Measurements from ENCODE around the gene PDHA2.

PDHA2 gene

DNA sequence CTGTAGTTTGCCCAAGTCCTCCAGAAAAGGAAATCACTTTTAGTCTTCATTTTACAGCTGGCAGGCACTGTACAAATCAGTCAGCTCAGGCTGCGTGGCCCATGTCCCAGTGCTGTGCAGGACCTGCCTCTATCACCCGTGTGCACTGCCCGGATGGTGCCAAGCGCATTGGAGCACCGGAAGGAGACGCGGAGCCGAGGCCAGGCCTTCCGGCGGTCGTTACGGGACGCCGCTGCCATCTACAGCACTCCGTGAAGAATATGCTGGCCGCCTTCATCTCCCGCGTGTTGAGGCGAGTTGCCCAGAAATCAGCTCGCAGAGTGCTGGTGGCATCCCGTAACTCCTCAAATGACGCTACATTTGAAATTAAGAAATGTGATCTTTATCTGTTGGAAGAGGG, at the start of gene PDHA2:
TSS of gene PDHA2 (plus strand) at position 203 of the 400 bp plus-strand sequence. CDS start at position 261, 58 bp downstream.
- H3K27me3 ChIP-seq (ENCODE audit: control insufficient read depth, insufficient read depth, low read length) = no peaks in the 10 kb centered on the region
- no peak within 1 kb of the TSS for H3K27ac ChIP-seq (ENCODE audit: low read depth, low read length)
- no peak within 1 kb of the TSS for H3K4me3 ChIP-seq (ENCODE audit: low read length)
- no peak within 1 kb of the TSS for H3K9ac ChIP-seq (ENCODE audit: low read length)
- H3K4me1 ChIP-seq (ENCODE audit: control insufficient read depth, insufficient read depth, low read length) = no peaks in the 10 kb centered on the region
- H3K36me3 ChIP-seq (ENCODE audit: control insufficient read depth, insufficient read depth, low read length) = no peaks in the 10 kb centered on the region

DNA sequence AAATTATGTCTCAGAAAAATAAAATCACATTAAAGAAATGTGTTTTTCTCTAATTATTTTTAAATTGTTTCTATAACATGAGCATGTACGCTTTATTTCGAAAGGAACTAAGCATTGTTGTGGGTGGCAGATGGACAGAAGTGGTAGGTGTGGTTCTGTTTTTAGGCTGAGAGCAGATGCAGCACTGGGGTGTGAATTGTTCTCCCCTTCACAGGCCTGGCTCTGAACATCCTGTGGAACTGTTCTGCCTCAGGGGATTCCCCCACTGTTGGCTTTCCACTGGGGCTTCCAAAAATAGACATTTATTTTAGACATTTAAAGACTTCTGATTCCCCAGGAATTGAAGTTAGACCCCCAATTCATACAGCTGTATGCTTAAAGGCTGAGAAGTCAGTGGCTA, 41.9 kb upstream of the PDHA2 start:
- no peaks in the 10 kb centered on the region for H3K27me3 ChIP-seq (ENCODE audit: control insufficient read depth, insufficient read depth, low read length)
- H3K36me3 ChIP-seq (ENCODE audit: control insufficient read depth, insufficient read depth, low read length) = no peaks in the 10 kb centered on the region
- no peak overlapping the region for H3K4me3 ChIP-seq (ENCODE audit: low read length)
- no peak overlapping the region for H3K9ac ChIP-seq (ENCODE audit: low read length)
- no peak overlapping the region for H3K27ac ChIP-seq (ENCODE audit: low read depth, low read length)
- H3K4me1 ChIP-seq (ENCODE audit: control insufficient read depth, insufficient read depth, low read length) = no peaks in the 10 kb centered on the region

GRCh38 chr4:95798727-95799126, 41.2 kb upstream of the PDHA2 start:
- Histone ChIP-seq H3K27ac (ENCODE audit: low read depth, low read length) (no peak overlapping the region), H3K4me1 (ENCODE audit: control insufficient read depth, insufficient read depth, low read length) (no peaks in the 10 kb centered on the region), H3K27me3 (ENCODE audit: control insufficient read depth, insufficient read depth, low read length) (no peaks in the 10 kb centered on the region), H3K4me3 (ENCODE audit: low read length) (no peak overlapping the region), H3K36me3 (ENCODE audit: control insufficient read depth, insufficient read depth, low read length) (no peaks in the 10 kb centered on the region), H3K9ac (ENCODE audit: low read length) (no peak overlapping the region)

- no peaks in the 10 kb centered on the region for H3K36me3 ChIP-seq (ENCODE audit: control insufficient read depth, insufficient read depth, low read length)
- no peak overlapping the region for H3K4me3 ChIP-seq (ENCODE audit: low read length)
- H3K4me1 ChIP-seq (ENCODE audit: control insufficient read depth, insufficient read depth, low read length) = no peaks in the 10 kb centered on the region
- no peak overlapping the region for H3K27ac ChIP-seq (ENCODE audit: low read depth, low read length)
- no peak overlapping the region for H3K9ac ChIP-seq (ENCODE audit: low read length)
- no peaks in the 10 kb centered on the region for H3K27me3 ChIP-seq (ENCODE audit: control insufficient read depth, insufficient read depth, low read length)
Measured at GRCh38 chr4:95821867-95822266, 18.0 kb upstream of the PDHA2 start.

DNA sequence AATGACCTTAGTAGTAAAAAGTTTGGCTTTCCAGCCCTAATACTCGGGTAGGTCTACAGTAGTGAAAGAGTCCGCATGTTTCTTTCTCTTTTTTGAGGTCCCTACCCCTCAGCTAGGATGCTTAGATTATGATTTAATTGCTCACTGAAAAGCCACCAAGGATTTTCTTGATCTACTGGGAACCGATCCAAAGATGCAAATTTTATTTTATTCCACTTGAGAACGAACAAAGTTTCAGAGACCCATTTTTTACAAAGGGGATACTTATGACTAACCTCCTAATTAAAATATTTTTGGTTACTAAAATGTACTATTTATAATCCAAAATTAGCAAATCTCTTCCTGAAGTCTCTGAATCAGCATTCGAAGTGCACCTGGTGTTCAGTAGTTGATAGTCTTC, 14.3 kb upstream of the PDHA2 start:
- H3K27me3 ChIP-seq (ENCODE audit: control insufficient read depth, insufficient read depth, low read length) = no peaks in the 10 kb centered on the region
- H3K27ac ChIP-seq (ENCODE audit: low read depth, low read length) = no peak overlapping the region
- H3K4me3 ChIP-seq (ENCODE audit: low read length) = no peak overlapping the region
- no peaks in the 10 kb centered on the region for H3K36me3 ChIP-seq (ENCODE audit: control insufficient read depth, insufficient read depth, low read length)
- no peak overlapping the region for H3K9ac ChIP-seq (ENCODE audit: low read length)
- no peaks in the 10 kb centered on the region for H3K4me1 ChIP-seq (ENCODE audit: control insufficient read depth, insufficient read depth, low read length)

DNA sequence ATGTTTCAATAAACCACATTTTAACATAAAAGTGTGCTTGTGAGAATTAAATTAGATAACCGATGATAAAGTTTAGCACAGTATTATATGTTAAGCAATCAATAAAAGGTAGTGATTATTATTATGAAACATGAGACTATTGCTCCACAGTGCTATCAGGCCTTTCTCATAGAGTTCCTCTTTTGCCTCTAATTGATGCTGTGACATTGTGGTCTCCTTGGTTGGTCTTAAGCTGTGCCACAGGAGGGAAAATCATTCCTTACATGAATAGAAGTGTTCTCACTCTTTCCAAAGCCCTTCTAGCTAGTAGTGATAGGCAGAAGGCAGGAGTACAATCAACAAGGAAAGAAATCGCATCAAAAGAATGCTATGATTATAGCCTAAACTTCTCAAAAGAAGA, 9.2 kb upstream of the PDHA2 start:
- no peaks in the 10 kb centered on the region for H3K27me3 ChIP-seq (ENCODE audit: control insufficient read depth, insufficient read depth, low read length)
- no peak overlapping the region for H3K27ac ChIP-seq (ENCODE audit: low read depth, low read length)
- no peaks in the 10 kb centered on the region for H3K4me1 ChIP-seq (ENCODE audit: control insufficient read depth, insufficient read depth, low read length)
- no peak overlapping the region for H3K4me3 ChIP-seq (ENCODE audit: low read length)
- H3K36me3 ChIP-seq (ENCODE audit: control insufficient read depth, insufficient read depth, low read length) = no peaks in the 10 kb centered on the region
- H3K9ac ChIP-seq (ENCODE audit: low read length) = no peak overlapping the region

DNA sequence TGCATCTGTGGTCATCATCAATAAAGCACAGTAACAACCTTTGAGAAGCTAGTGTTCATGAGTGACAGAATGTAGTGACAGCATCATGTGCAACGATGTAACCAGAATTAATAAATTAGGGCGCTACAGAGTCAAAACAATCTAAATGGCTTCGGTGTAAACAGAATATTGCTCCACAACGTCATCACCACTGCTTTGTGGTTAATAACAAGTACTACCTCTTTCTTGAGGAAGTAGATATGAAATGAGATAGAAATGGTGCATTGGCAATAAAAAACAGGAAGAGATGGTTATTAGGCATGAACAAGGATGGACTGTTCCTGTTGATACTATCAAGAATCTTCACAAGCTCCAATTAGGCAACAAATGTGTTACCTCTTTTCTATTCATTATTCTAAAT, 8.7 kb upstream of the PDHA2 start:
- H3K27ac ChIP-seq (ENCODE audit: low read depth, low read length) = no peak overlapping the region
- H3K27me3 ChIP-seq (ENCODE audit: control insufficient read depth, insufficient read depth, low read length) = no peaks in the 10 kb centered on the region
- no peak overlapping the region for H3K4me3 ChIP-seq (ENCODE audit: low read length)
- H3K36me3 ChIP-seq (ENCODE audit: control insufficient read depth, insufficient read depth, low read length) = no peaks in the 10 kb centered on the region
- no peaks in the 10 kb centered on the region for H3K4me1 ChIP-seq (ENCODE audit: control insufficient read depth, insufficient read depth, low read length)
- H3K9ac ChIP-seq (ENCODE audit: low read length) = no peak overlapping the region

- H3K9ac ChIP-seq (ENCODE audit: low read length) = no peak overlapping the region
- H3K4me3 ChIP-seq (ENCODE audit: low read length) = no peak overlapping the region
- H3K4me1 ChIP-seq (ENCODE audit: control insufficient read depth, insufficient read depth, low read length) = no peaks in the 10 kb centered on the region
- H3K27me3 ChIP-seq (ENCODE audit: control insufficient read depth, insufficient read depth, low read length) = no peaks in the 10 kb centered on the region
- H3K27ac ChIP-seq (ENCODE audit: low read depth, low read length) = no peak overlapping the region
- no peaks in the 10 kb centered on the region for H3K36me3 ChIP-seq (ENCODE audit: control insufficient read depth, insufficient read depth, low read length)
Measured at GRCh38 chr4:95833711-95834194, 6.1 kb upstream of the PDHA2 start.

DNA sequence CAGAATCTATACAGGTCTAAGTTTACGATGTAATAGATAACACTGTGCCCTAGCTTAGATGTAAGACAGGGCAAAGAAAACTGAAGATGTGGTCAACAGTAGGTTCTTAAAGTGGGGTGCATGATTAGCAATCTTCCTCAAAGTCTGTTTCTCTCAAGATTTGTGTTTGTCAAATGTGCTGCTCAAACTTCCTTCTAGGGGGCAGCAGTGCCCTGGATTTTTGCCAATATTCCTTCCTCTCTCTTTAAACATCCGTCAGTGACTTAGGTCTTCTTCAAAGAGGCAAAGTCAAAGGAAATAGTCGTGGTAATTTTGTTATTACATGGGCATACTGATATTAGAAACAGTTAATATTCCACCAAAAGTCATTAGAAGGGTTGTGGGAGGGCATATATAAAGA, 4.2 kb upstream of the PDHA2 start:
- no peak overlapping the region for H3K27ac ChIP-seq (ENCODE audit: low read depth, low read length)
- H3K9ac ChIP-seq (ENCODE audit: low read length) = no peak overlapping the region
- H3K4me1 ChIP-seq (ENCODE audit: control insufficient read depth, insufficient read depth, low read length) = no peaks in the 10 kb centered on the region
- no peaks in the 10 kb centered on the region for H3K27me3 ChIP-seq (ENCODE audit: control insufficient read depth, insufficient read depth, low read length)
- H3K36me3 ChIP-seq (ENCODE audit: control insufficient read depth, insufficient read depth, low read length) = no peaks in the 10 kb centered on the region
- H3K4me3 ChIP-seq (ENCODE audit: low read length) = no peak overlapping the region

DNA sequence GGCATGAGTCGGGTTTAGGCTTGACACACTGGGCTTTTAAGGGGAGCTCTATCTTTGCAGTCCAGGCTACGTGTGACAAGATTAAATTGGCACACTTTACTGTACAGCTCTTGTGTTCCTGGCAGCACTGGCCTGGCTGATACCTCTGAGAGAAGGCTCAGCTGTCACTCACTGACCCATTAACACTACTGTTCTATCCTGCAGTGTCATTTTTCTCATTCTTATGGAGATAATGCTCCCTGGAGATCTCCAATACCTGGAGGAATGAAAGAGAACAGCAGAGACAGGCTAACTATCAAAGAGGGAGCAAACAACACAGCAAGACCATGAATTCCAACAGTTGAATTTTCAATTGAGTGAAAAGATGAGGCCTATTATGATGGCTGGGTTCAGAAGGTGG, 1.7 kb upstream of the PDHA2 start:
- Histone ChIP-seq H3K4me3 (ENCODE audit: low read length) (no peak overlapping the region), H3K36me3 (ENCODE audit: control insufficient read depth, insufficient read depth, low read length) (no peaks in the 10 kb centered on the region), H3K4me1 (ENCODE audit: control insufficient read depth, insufficient read depth, low read length) (no peaks in the 10 kb centered on the region), H3K9ac (ENCODE audit: low read length) (no peak overlapping the region), H3K27ac (ENCODE audit: low read depth, low read length) (no peak overlapping the region), H3K27me3 (ENCODE audit: control insufficient read depth, insufficient read depth, low read length) (no peaks in the 10 kb centered on the region)

DNA sequence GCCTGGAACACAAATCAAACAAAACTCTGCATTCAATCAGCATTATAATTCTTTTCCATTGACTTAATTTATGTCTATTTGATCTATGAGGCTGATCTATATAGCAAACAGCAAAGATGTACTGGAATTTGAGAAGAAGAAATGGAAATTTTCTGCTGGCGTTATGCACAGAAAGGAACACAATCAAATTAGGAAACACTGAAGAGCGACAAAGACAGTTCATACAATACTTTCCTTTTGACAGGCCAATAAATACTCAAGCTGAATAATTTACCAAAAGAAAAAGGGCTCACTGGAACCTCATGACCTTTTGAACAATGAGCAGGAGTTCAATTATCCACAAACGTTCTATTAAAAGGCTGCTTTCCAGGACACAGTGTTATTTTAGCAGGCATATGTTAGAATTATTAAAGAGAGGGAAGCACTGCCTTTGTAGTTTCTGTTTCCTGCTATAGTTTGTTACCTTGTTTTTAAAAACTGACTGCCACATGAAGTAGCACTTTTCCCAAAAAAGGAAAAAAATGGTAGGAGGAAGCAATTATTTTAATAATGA, 8.1 kb downstream of the PDHA2 start:
- Histone ChIP-seq H3K27ac (ENCODE audit: low read depth, low read length) (no peak overlapping the region), H3K4me1 (ENCODE audit: control insufficient read depth, insufficient read depth, low read length) (no peaks in the 10 kb centered on the region), H3K4me3 (ENCODE audit: low read length) (no peak overlapping the region), H3K9ac (ENCODE audit: low read length) (no peak overlapping the region), H3K36me3 (ENCODE audit: control insufficient read depth, insufficient read depth, low read length) (no peaks in the 10 kb centered on the region), H3K27me3 (ENCODE audit: control insufficient read depth, insufficient read depth, low read length) (no peaks in the 10 kb centered on the region)

DNA sequence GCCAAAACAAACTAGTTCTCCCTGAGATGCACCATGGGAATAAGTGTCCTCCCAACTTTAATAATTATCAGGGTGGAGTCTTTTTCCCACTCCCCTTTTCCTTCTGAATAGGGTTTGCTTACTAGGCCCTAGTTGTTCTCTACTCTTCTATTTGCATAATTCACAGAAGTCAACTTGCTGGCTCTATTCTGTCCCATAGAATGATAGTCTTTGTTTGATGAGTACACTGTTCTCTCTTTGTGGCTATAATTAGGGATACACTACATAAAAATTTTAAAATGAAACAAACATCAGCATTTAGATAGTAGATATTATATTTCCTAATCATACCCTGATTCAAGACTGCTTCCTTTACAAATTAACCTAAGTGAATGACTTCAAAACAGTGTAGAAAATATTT, 10.3 kb downstream of the PDHA2 start:
- H3K27me3 ChIP-seq (ENCODE audit: control insufficient read depth, insufficient read depth, low read length) = no peaks in the 10 kb centered on the region
- no peaks in the 10 kb centered on the region for H3K4me1 ChIP-seq (ENCODE audit: control insufficient read depth, insufficient read depth, low read length)
- no peak overlapping the region for H3K4me3 ChIP-seq (ENCODE audit: low read length)
- H3K9ac ChIP-seq (ENCODE audit: low read length) = no peak overlapping the region
- no peak overlapping the region for H3K27ac ChIP-seq (ENCODE audit: low read depth, low read length)
- H3K36me3 ChIP-seq (ENCODE audit: control insufficient read depth, insufficient read depth, low read length) = no peaks in the 10 kb centered on the region

- H3K27me3 ChIP-seq (ENCODE audit: control insufficient read depth, insufficient read depth, low read length) = no peaks in the 10 kb centered on the region
- no peaks in the 10 kb centered on the region for H3K36me3 ChIP-seq (ENCODE audit: control insufficient read depth, insufficient read depth, low read length)
- H3K9ac ChIP-seq (ENCODE audit: low read length) = no peak overlapping the region
- no peak overlapping the region for H3K4me3 ChIP-seq (ENCODE audit: low read length)
- no peaks in the 10 kb centered on the region for H3K4me1 ChIP-seq (ENCODE audit: control insufficient read depth, insufficient read depth, low read length)
- H3K27ac ChIP-seq (ENCODE audit: low read depth, low read length) = no peak overlapping the region
Measured at GRCh38 chr4:95857761-95858160, 17.9 kb downstream of the PDHA2 start.
